RWPE1 (cell line): ENCODE results near the gene FYB2.

ENCODE experiments used
- CTCF ChIA-PET: fragments of 350-600 bp; sonication (Branson Sonifier 250); formaldehyde crosslinking; extraction: SDS; loops from one replicate; lab custom pipeline; 2021; lab: Yijun Ruan, JAX
- POLR2A ChIA-PET: fragments of 400-600 bp; formaldehyde crosslinking; extraction: SDS; loops from one replicate; lab custom pipeline; 2020; ENCODE audit warnings: antibody characterized with exemption; ENCODE audit not compliant: low non-redundant PET; lab: Yijun Ruan, JAX
- DNase-seq: peaks from one replicate; pipeline ENCODE4 v3.0.0; 2012; ENCODE audit warnings: low spot score
- H3K27ac ChIP-seq: fragments of 450-650 bp; 2 replicates; pipeline ENCODE4 v1.5.1; 2017
- TF ChIP-seq, protein P1 (sequence below): fragments of 450-650 bp; conservative IDR thresholded peaks from 2 replicates; pipeline ENCODE4 v1.5.1; 2017; ENCODE audit warnings: low read depth, mild to moderate bottlenecking

FYB2 gene

DNA sequence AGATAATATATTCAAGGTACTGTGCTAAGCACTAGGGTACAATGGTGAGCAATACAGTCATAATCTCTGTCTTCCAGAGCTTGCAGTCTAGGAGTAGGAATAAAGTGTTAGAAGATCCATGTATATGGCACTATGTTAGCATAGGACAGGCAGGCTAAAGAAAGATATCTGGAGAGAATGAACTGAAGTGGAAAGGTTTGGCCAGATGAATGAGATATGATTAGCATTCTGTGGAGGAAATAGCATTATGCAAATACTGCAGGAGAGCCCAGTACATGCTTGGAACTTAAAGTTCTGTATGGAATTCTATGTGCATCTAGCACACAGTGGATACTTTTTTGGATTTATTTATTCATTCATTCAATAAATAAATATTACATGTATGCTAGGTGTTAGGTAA is 40.1 kb upstream of the FYB2 start:
- TF ChIP-seq, protein P1, sequence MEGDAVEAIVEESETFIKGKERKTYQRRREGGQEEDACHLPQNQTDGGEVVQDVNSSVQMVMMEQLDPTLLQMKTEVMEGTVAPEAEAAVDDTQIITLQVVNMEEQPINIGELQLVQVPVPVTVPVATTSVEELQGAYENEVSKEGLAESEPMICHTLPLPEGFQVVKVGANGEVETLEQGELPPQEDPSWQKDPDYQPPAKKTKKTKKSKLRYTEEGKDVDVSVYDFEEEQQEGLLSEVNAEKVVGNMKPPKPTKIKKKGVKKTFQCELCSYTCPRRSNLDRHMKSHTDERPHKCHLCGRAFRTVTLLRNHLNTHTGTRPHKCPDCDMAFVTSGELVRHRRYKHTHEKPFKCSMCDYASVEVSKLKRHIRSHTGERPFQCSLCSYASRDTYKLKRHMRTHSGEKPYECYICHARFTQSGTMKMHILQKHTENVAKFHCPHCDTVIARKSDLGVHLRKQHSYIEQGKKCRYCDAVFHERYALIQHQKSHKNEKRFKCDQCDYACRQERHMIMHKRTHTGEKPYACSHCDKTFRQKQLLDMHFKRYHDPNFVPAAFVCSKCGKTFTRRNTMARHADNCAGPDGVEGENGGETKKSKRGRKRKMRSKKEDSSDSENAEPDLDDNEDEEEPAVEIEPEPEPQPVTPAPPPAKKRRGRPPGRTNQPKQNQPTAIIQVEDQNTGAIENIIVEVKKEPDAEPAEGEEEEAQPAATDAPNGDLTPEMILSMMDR: no peak
- no peak for DNase-seq
- no peak overlapping the region for H3K27ac ChIP-seq
- ChIA-PET CTCF (no interaction called here), POLR2A (no interaction called here)

DNA sequence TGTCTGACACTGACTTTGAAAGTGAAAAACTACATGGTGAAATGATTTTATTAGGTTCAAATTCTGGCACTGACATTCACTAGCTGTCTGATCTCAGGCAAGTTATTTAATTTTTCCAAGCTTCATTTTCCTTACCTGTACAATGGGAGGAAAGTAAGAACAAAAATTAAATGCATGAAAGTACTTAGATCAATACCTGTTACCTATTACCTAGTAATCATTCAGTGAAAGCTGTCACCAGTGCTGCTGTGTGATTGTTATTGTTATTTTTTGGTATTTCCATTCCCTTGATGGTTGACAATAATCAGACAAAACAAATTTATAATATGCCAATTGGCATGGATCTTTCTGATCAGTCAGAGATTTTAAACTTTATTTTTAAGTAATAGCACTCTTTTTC is 37.0 kb upstream of the FYB2 start:
- H3K27ac ChIP-seq: no peak overlapping the region
- no peak for DNase-seq
- ChIA-PET POLR2A (no interaction called here), CTCF (no interaction called here)
- TF ChIP-seq, protein P1: no peak

DNA sequence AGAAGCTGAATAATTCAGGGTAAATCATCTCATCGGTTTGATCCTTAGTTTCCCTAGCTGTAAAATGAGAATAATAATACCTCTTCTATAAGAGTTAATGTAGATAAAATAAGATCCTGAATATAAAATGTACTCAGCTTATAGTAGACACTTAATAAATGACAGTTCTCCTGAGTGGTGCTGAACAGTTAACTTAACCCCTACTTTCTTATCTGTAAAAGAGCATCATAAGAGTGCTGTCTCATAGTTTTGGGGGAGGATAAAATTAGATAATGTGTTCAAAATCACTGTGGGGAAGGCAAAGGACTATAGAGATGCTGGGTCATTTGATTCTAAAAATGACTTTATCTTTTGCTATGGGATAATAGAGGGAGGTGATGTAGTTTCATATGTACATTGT is 36.0 kb upstream of the FYB2 start:
- DNase-seq: no peak
- CTCF ChIA-PET: no interaction called here
- TF ChIP-seq, protein P1: no peak
- H3K27ac ChIP-seq: no peak overlapping the region
- POLR2A ChIA-PET: no interaction called here

DNA sequence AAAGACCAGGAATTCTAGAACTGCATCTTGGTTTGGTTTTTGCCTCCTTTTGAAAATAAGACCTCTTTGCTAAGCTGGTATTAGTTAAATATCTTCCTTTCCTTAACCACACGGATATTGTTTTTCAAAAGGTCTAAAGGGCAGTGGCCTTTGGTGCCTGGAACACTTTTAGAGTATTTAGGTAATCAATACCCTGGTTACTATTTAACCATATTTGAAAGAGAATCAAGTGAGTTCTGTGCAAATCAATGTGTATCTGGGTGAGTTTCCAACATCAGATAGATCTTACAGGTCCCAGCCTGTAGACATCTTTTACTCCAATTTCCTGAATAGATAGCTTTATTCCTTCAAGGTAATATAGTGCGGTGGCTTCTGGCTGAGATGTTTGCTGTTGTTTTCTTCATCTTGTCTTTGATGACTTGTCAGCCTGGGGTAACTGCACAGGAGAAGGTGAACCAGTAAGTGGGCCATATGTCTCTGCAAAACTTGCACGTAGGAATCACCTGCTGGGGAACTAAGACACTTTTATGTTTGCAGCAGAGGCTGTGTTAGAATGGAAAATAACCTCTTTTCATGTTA is 35.4 kb upstream of the FYB2 start, which contains the start of gene C8A:
TSS of gene C8A (plus strand) at position 277 of the 579 bp plus-strand sequence. CDS start at position 382, 105 bp downstream.
- no peak within 1 kb of the TSS for H3K27ac ChIP-seq
- DNase-seq: no peak
- ChIA-PET POLR2A (no interaction called here), CTCF (no interaction called here)
- TF ChIP-seq, protein P1: no peak

DNA sequence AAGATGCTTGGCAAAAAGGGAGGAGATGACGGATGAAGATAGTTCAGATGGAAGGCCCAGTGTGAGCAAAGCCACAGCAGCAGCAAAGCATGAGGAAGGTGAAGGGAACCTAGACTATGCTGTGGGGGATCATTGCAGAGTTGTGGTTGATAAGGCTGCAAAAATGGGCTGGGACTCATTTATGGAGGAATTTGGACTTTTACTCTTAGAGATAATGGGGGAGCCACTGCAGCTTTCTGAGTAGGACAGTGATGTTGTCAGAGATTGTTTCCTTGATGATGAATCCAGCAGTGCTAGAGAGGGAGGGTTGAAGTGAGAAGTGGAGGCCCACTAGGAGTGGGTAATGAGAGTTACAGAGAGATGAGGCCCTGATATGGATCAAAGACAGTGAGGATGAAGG is 33.3 kb upstream of the FYB2 start:
- TF ChIP-seq, protein P1: no peak
- no peak overlapping the region for H3K27ac ChIP-seq
- DNase-seq: no peak
- ChIA-PET POLR2A (no interaction called here), CTCF (no interaction called here)

DNA sequence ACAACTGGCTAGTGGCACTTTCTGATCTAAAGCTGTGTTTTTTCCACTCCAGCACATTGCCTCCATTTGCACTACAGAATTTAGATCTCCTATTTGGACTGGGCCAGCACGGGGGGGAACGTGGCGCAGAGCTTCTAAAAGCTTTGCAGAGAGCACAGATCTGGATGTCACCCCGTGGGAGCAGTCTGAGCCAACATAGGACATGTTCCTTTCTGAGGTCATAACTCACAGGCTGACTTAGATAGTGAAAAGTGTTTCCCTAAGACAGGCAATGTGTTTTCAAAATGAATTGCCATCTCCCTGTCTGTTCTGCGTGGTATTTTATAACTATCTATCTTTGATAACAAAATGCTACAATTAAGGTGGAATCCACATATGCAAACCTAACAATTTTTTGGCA is 31.7 kb upstream of the FYB2 start:
- ChIA-PET POLR2A (no interaction called here), CTCF (no interaction called here)
- DNase-seq: no peak
- no peak overlapping the region for H3K27ac ChIP-seq
- TF ChIP-seq, protein P1: no peak
